ENCODE results near the gene TSSC4. TPM values are rescaled to one million over a fixed set of nuclear protein-coding genes. Genes with fewer than 3 reads are reported as not detected.

The TSSC4 gene
- polyA plus RNA-seq, 12 donors = 15.1 to 29.2 (median 17.7) TPM; not detected in 1

GRCh38 chr11:2383852-2384804, 16.4 kb upstream of the TSSC4 start:
- DNase-seq = no peak

- no peak for DNase-seq
Observed at GRCh38 chr11:2385156-2386151, 15.1 kb upstream of the TSSC4 start.

GRCh38 chr11:2386591-2386990, 14.0 kb upstream of the TSSC4 start:
- DNase-seq = no peak

- no peak for DNase-seq
Observed at GRCh38 chr11:2387266-2387987, 13.1 kb upstream of the TSSC4 start.

GRCh38 chr11:2388431-2389376, 11.8 kb upstream of the TSSC4 start:
- no peak for DNase-seq

- DNase-seq = no peak
Observed at GRCh38 chr11:2389377-2390026, 11.0 kb upstream of the TSSC4 start.

- DNase-seq = no peak
Observed at GRCh38 chr11:2390091-2390724, 10.3 kb upstream of the TSSC4 start.

GRCh38 chr11:2390725-2391151, 9.8 kb upstream of the TSSC4 start:
- no peak for DNase-seq

GRCh38 chr11:2391181-2391975, 9.2 kb upstream of the TSSC4 start:
- no peak for DNase-seq

GRCh38 chr11:2392241-2392959, 8.2 kb upstream of the TSSC4 start:
- no peak for DNase-seq

GRCh38 chr11:2393111-2393868, 7.3 kb upstream of the TSSC4 start:
- DNase-seq = no peak

GRCh38 chr11:2393941-2394817, 6.4 kb upstream of the TSSC4 start:
- no peak for DNase-seq

- DNase-seq = no peak
Observed at GRCh38 chr11:2394818-2395105, 5.8 kb upstream of the TSSC4 start.

GRCh38 chr11:2395211-2395730, 5.3 kb upstream of the TSSC4 start:
- no peak for DNase-seq

- no peak for DNase-seq
Observed at GRCh38 chr11:2395856-2396255, 4.7 kb upstream of the TSSC4 start.

GRCh38 chr11:2396471-2396870, 4.1 kb upstream of the TSSC4 start:
- no peak for DNase-seq

All from muscle of arm (tissue), 12 donors.